Suprapubic skin (tissue), 4 donors: ENCODE data around the gene RNF121. TPM values are rescaled to one million over a fixed set of nuclear protein-coding genes. Genes with fewer than 3 reads are reported as not detected.
A peak's percentile ranks its signal among the peaks of the same experiment; 100 is the strongest.

Experiments
- DNase-seq, 2 donors: peaks; one replicate each; pipeline ENCODE4 v3.0.0-alpha.2; 2019; ENCODE audit warnings: low spot score in 2 of 2
- H3K27ac ChIP-seq: fragments of 200-600 bp; sonication (generic); one replicate; pipeline ENCODE4 v1.5.1; 2019
- H3K27me3 ChIP-seq: fragments of 200-600 bp; sonication (generic); one replicate; pipeline ENCODE4 v1.5.1; 2019
- H3K36me3 ChIP-seq: fragments of 200-600 bp; sonication (generic); one replicate; pipeline ENCODE4 v1.5.1; 2019
- H3K4me1 ChIP-seq: fragments of 200-600 bp; sonication (generic); one replicate; pipeline ENCODE4 v1.5.1; 2019
- H3K4me3 ChIP-seq: fragments of 200-600 bp; sonication (generic); one replicate; pipeline ENCODE4 v1.5.1; 2019; ENCODE audit warnings: mild to moderate bottlenecking
- H3K9me3 ChIP-seq: fragments of 200-600 bp; sonication (generic); one replicate; pipeline ENCODE4 v1.5.1; 2019
- CTCF ChIP-seq, 2 donors: fragments of 200-600 bp in 1 of 2; fragments of 450-650 bp in 1 of 2; sonication (generic) in 1 of 2; IDR thresholded peaks; one replicate each; pipeline ENCODE4 v1.5.1; 2016 to 2019; ENCODE audit warnings: antibody characterized with exemption in 2 of 2, mild to moderate bottlenecking in 1 of 2, moderate library complexity in 1 of 2
- EP300 ChIP-seq: sonication (generic); formaldehyde crosslinking; IDR thresholded peaks from one replicate; pipeline ENCODE4 v1.6.1; 2017; ENCODE audit warnings: antibody characterized with exemption
- POLR2A ChIP-seq, 2 donors: fragments of 450-650 bp; IDR thresholded peaks; one replicate each; pipeline ENCODE4 v1.6.1; 2017; ENCODE audit warnings: antibody characterized with exemption in 2 of 2, mild to moderate bottlenecking in 2 of 2, moderate library complexity in 2 of 2
- POLR2AphosphoS5 ChIP-seq, 3 donors: sonication (generic); formaldehyde crosslinking; IDR thresholded peaks; one replicate each; pipeline ENCODE4 v1.6.1; 2017; ENCODE audit warnings: antibody characterized with exemption in 3 of 3
- WGBS: methylation state at CpG from one replicate; pipeline ENCODE4 v1.1.5; 2018; 5-methylcytosine and 5-hydroxymethylcytosine counted together
- total RNA-seq, 4 donors: library from RNA; depleted of rRNA; stranded (reverse); fragments of >200 nt; gene quantifications; one replicate each; pipeline ENCODE4 v1.1.0, GENCODE V29; 2016

Gene RNF121
- total RNA-seq, 4 donors from 2014 or later, result 19.6 to 36.0 (median 26.3) TPM

GRCh38 chr11:71977090-71977489 is 48.2 kb downstream of the RNF121 start:
- Histone ChIP-seq H3K9me3 (no peaks in the 10 kb centered on the region), H3K36me3 (peaks cover 9% of the 10 kb centered on the region), H3K27me3 (no peaks in the 10 kb centered on the region), H3K4me1 (peaks cover 6% of the 10 kb centered on the region), H3K27ac (no peak overlapping the region), H3K4me3 (no peak overlapping the region)
- WGBS, result 73% methylated on average over 1 of the region's 1 CpG
- DNase-seq, result no peak
- TF ChIP-seq EP300 (no peak), CTCF (IDR thresholded peaks at IDR 0.05) (no peak)

GRCh38 chr11:71977743-71978418 is 49.0 kb downstream of the RNF121 start:
- H3K4me3 ChIP-seq, result no peak overlapping the region
- no peaks in the 10 kb centered on the region for H3K27me3 ChIP-seq
- H3K9me3 ChIP-seq, result no peaks in the 10 kb centered on the region
- 54% methylated on average over 7 of the region's 7 CpGs for WGBS
- no peak overlapping the region for H3K27ac ChIP-seq
- H3K36me3 ChIP-seq, result peaks cover 7% of the 10 kb centered on the region
- no peak for TF ChIP-seq POLR2A (IDR thresholded peaks at IDR 0.05)
- no peak for TF ChIP-seq POLR2AphosphoS5 (IDR thresholded peaks at IDR 0.05)
- TF ChIP-seq CTCF (IDR thresholded peaks at IDR 0.05), result peak; percentile 48 to 52
- no peak for TF ChIP-seq EP300
- H3K4me1 ChIP-seq, result peaks cover 6% of the 10 kb centered on the region
- no peak for DNase-seq

- DNase-seq, result no peak
- no peak overlapping the region for H3K27ac ChIP-seq
- no peak overlapping the region for H3K4me3 ChIP-seq
- peaks cover 15% of the 10 kb centered on the region for H3K36me3 ChIP-seq
- H3K4me1 ChIP-seq, result peaks cover 6% of the 10 kb centered on the region
- H3K9me3 ChIP-seq, result no peaks in the 10 kb centered on the region
- 93% methylated on average over 4 of the region's 4 CpGs for WGBS
- no peaks in the 10 kb centered on the region for H3K27me3 ChIP-seq
- TF ChIP-seq POLR2AphosphoS5 (IDR thresholded peaks at IDR 0.05) (no peak), EP300 (no peak), CTCF (IDR thresholded peaks at IDR 0.05) (no peak), POLR2A (IDR thresholded peaks at IDR 0.05) (no peak)
Measured at GRCh38 chr11:71979094-71979493, 50.2 kb downstream of the RNF121 start.

GRCh38 chr11:71979602-71980001 is 50.8 kb downstream of the RNF121 start:
- H3K36me3 ChIP-seq, result peaks cover 16% of the 10 kb centered on the region
- 81% methylated on average over 3 of the region's 3 CpGs for WGBS
- TF ChIP-seq CTCF (IDR thresholded peaks at IDR 0.05), result no peak
- TF ChIP-seq POLR2AphosphoS5 (IDR thresholded peaks at IDR 0.05), result no peak

GRCh38 chr11:71986131-71986530 is 57.3 kb downstream of the RNF121 start:
- H3K4me1 ChIP-seq, result peaks cover 9% of the 10 kb centered on the region
- TF ChIP-seq EP300, result no peak
- no peak for TF ChIP-seq POLR2A (IDR thresholded peaks at IDR 0.05)
- TF ChIP-seq POLR2AphosphoS5 (IDR thresholded peaks at IDR 0.05), result no peak
- no peak for TF ChIP-seq CTCF (IDR thresholded peaks at IDR 0.05)
- H3K27ac ChIP-seq, result no peak overlapping the region
- WGBS, result 92% methylated on average over 2 of the region's 2 CpGs
- peaks cover 17% of the 10 kb centered on the region for H3K36me3 ChIP-seq
- H3K9me3 ChIP-seq, result no peaks in the 10 kb centered on the region
- no peak for DNase-seq
- no peaks in the 10 kb centered on the region for H3K27me3 ChIP-seq
- H3K4me3 ChIP-seq, result no peak overlapping the region

More at GRCh38 chr11:71979602-71980001, 50.8 kb downstream of the RNF121 start:
- no peaks in the 10 kb centered on the region for H3K9me3 ChIP-seq
- no peak overlapping the region for H3K4me3 ChIP-seq
- peaks cover 6% of the 10 kb centered on the region for H3K4me1 ChIP-seq
- no peak for DNase-seq
- no peak overlapping the region for H3K27ac ChIP-seq
- no peaks in the 10 kb centered on the region for H3K27me3 ChIP-seq
